Loucy (cell line): Measurements from ENCODE around the gene CD80.

Experiments
- EZH2phosphoT487 ChIP-seq: fragments of 200-600 bp; IDR thresholded peaks from 2 replicates; pipeline ENCODE4 v1.6.1; 2018; ENCODE audit warnings: antibody characterized with exemption, mild to moderate bottlenecking, moderate library complexity, borderline replicate concordance
- TF ChIP-seq, protein P1 (sequence below): fragments of 200-600 bp; sonication (generic); conservative IDR thresholded peaks from 2 replicates; pipeline ENCODE4 v1.5.1; 2014; ENCODE audit warnings: mild to moderate bottlenecking, antibody characterized with exemption, low read length

GRCh38 chr3:119538772-119539171 lies 20.6 kb downstream of the CD80 start:
- TF ChIP-seq, protein P1, sequence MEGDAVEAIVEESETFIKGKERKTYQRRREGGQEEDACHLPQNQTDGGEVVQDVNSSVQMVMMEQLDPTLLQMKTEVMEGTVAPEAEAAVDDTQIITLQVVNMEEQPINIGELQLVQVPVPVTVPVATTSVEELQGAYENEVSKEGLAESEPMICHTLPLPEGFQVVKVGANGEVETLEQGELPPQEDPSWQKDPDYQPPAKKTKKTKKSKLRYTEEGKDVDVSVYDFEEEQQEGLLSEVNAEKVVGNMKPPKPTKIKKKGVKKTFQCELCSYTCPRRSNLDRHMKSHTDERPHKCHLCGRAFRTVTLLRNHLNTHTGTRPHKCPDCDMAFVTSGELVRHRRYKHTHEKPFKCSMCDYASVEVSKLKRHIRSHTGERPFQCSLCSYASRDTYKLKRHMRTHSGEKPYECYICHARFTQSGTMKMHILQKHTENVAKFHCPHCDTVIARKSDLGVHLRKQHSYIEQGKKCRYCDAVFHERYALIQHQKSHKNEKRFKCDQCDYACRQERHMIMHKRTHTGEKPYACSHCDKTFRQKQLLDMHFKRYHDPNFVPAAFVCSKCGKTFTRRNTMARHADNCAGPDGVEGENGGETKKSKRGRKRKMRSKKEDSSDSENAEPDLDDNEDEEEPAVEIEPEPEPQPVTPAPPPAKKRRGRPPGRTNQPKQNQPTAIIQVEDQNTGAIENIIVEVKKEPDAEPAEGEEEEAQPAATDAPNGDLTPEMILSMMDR = no peak
- TF ChIP-seq EZH2phosphoT487 = no peak
